ENCODE results near the gene THOC5.

THOC5 gene

GRCh38 chr22:29581799-29582198, 28.2 kb upstream of the THOC5 start (continued):
- TF ChIP-seq CTCF (tag by site-specific recombination; IDR thresholded peaks at IDR 0.05), result no peak
- TF ChIP-seq, protein P1, sequence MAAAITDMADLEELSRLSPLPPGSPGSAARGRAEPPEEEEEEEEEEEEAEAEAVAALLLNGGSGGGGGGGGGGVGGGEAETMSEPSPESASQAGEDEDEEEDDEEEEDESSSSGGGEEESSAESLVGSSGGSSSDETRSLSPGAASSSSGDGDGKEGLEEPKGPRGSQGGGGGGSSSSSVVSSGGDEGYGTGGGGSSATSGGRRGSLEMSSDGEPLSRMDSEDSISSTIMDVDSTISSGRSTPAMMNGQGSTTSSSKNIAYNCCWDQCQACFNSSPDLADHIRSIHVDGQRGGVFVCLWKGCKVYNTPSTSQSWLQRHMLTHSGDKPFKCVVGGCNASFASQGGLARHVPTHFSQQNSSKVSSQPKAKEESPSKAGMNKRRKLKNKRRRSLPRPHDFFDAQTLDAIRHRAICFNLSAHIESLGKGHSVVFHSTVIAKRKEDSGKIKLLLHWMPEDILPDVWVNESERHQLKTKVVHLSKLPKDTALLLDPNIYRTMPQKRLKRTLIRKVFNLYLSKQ (tag by site-specific recombination; IDR thresholded peaks at IDR 0.05; ENCODE audit: borderline replicate concordance), result no peak
- TF ChIP-seq ZNF768 (tag by site-specific recombination; IDR thresholded peaks at IDR 0.05), result no peak
- TF ChIP-seq ZNF341 (tag by site-specific recombination; IDR thresholded peaks at IDR 0.05; ENCODE audit: low read depth), result no peak
- no peak for TF ChIP-seq ZFP41 (tag by site-specific recombination; IDR thresholded peaks at IDR 0.05; ENCODE audit: borderline replicate concordance)
- no peak for TF ChIP-seq ZNF48 (tag by site-specific recombination; IDR thresholded peaks at IDR 0.05)
- TF ChIP-seq ZNF777 (tag by site-specific recombination; IDR thresholded peaks at IDR 0.05; ENCODE audit: borderline replicate concordance), result no peak

- Histone ChIP-seq H3K27ac (ENCODE audit: extremely low read depth, low read depth, low read length) (peak overlapping the region; percentile 32; the same call in 1 of the 2 replicates), H3K4me3 (ENCODE audit: low read depth, low read length) (peak overlapping the region; percentile 83), H3K36me3 (ENCODE audit: control insufficient read depth in 2 of 2, insufficient read depth in 1 of 2, low read length in 2 of 2) (peaks cover 0 to 10% of the 10 kb centered on the region in 2 experiments; a peak in 2 of 3 replicates), H3K9me3 (ENCODE audit: control insufficient read depth, insufficient read depth, low read depth, low read length) (no peaks in the 10 kb centered on the region), H3K4me1 (ENCODE audit: control insufficient read depth, insufficient read depth, low read length) (no peaks in the 10 kb centered on the region)
- TF ChIP-seq ZNF76 (tag by site-specific recombination; IDR thresholded peaks at IDR 0.05; ENCODE audit: borderline replicate concordance, low read depth) (peak; percentile 48; the same call in 1 of the 2 replicates), ZBTB17 (tag by site-specific recombination; IDR thresholded peaks at IDR 0.05) (no peak), ZBTB48 (tag by site-specific recombination; IDR thresholded peaks at IDR 0.05) (0 out of 2 replicates have a peak, but pooled peaks have one; percentile 31), ZIC2 (tag by site-specific recombination; IDR thresholded peaks at IDR 0.05) (peak; percentile 64), OSR2 (tag by site-specific recombination; IDR thresholded peaks at IDR 0.05) (no peak), ZBTB20 (tag by site-specific recombination; IDR thresholded peaks at IDR 0.05) (0 out of 2 replicates have a peak, but pooled peaks have one; percentile 25), WT1 (tag by site-specific recombination; IDR thresholded peaks at IDR 0.05) (peak; percentile 17; the same call in 1 of the 2 replicates), PBX3 (CRISPR knock-in tag; IDR thresholded peaks at IDR 0.05) (0 out of 2 replicates have a peak, but pooled peaks have one; percentile 7), ZBTB10 (tag by site-specific recombination; IDR thresholded peaks at IDR 0.05) (no peak), ZBTB8A (tag by site-specific recombination; IDR thresholded peaks at IDR 0.05) (peak; percentile 60; the same call in 1 of the 2 replicates), ZNF423 (tag by site-specific recombination; IDR thresholded peaks at IDR 0.05) (no peak), ZNF600 (tag by site-specific recombination; IDR thresholded peaks at IDR 0.05) (peak; percentile 18; the same call in 1 of the 2 replicates)
- TF ChIP-seq, protein P2, sequence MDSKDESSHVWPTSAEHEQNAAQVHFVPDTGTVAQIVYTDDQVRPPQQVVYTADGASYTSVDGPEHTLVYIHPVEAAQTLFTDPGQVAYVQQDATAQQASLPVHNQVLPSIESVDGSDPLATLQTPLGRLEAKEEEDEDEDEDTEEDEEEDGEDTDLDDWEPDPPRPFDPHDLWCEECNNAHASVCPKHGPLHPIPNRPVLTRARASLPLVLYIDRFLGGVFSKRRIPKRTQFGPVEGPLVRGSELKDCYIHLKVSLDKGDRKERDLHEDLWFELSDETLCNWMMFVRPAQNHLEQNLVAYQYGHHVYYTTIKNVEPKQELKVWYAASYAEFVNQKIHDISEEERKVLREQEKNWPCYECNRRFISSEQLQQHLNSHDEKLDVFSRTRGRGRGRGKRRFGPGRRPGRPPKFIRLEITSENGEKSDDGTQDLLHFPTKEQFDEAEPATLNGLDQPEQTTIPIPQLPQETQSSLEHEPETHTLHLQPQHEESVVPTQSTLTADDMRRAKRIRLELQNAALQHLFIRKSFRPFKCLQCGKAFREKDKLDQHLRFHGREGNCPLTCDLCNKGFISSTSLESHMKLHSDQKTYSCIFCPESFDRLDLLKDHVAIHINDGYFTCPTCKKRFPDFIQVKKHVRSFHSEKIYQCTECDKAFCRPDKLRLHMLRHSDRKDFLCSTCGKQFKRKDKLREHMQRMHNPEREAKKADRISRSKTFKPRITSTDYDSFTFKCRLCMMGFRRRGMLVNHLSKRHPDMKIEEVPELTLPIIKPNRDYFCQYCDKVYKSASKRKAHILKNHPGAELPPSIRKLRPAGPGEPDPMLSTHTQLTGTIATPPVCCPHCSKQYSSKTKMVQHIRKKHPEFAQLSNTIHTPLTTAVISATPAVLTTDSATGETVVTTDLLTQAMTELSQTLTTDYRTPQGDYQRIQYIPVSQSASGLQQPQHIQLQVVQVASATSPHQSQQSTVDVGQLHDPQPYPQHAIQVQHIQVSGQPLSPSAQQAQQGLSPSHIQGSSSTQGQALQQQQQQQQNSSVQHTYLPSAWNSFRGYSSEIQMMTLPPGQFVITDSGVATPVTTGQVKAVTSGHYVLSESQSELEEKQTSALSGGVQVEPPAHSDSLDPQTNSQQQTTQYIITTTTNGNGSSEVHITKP (tag by site-specific recombination; IDR thresholded peaks at IDR 0.05), result peak; percentile 94
- ChIA-PET POLR2A (interaction anchor here (0.8 to 2.4 kb wide), 2 partner anchors 9 to 27 kb away, joined by 4 to 12 read pairs; partner anchors contain the start of gene THOC5), CTCF (interaction anchor here (0.7 to 1.3 kb wide), 2 partner anchors 27 to 285 kb away, joined by 3 to 4 read pairs; partner anchors contain the start of gene THOC5)
These were observed 26.7 kb upstream of the THOC5 start for GRCh38 chr22:29580200-29580810.

All from HEK293 (cell line).